Natural killer cell treated with Interleukin-12 subunit alpha and Interleukin-12 subunit beta and Interleukin-15 and Interleukin-18, amount 100 ng/mL, for 72 hours (primary cell): ENCODE results near the gene ACBD7. TPM values are rescaled to one million over a fixed set of nuclear protein-coding genes. Genes with fewer than 3 reads are reported as not detected.

Source experiments
- ATAC-seq, 2 donors: fragments of 150-1000 bp; cut with Tn5 transposase in 1 of 2; sonication (Bioruptor Pico), chemical (Tn5 transposase) in 1 of 2; 2 replicates each; pipeline ENCODE4 v1.10.0; 2021
- DNase-seq: peaks from one replicate; pipeline ENCODE4 v3.0.0; 2022; ENCODE audit warnings: low spot score
- H3K27ac Mint-ChIP-seq, 2 donors: 1 replicate in 1 of 2; 2 replicates in 1 of 2; pipeline ENCODE4 v1.8.0; 2022; ENCODE audit warnings: mixed read lengths in 2 of 2, mild to moderate bottlenecking in 1 of 2, moderate library complexity in 1 of 2
- H3K27me3 Mint-ChIP-seq, 2 donors: 1 replicate in 1 of 2; 2 replicates in 1 of 2; pipeline ENCODE4 v1.8.0; 2022; ENCODE audit warnings: mixed read lengths in 2 of 2
- H3K36me3 Mint-ChIP-seq: one replicate; pipeline ENCODE4 v1.8.0; 2022; ENCODE audit warnings: mixed read lengths
- H3K4me1 Mint-ChIP-seq, 2 donors: 1 replicate in 1 of 2; 2 replicates in 1 of 2; pipeline ENCODE4 v1.8.0; 2022; ENCODE audit warnings: low read depth in 2 of 2, mixed read lengths in 2 of 2, mild to moderate bottlenecking in 1 of 2
- H3K4me3 Mint-ChIP-seq: one replicate; pipeline ENCODE4 v1.8.0; 2022; ENCODE audit warnings: mixed read lengths
- H3K9me3 Mint-ChIP-seq: 2 replicates; pipeline ENCODE4 v1.8.0; 2022; ENCODE audit warnings: mixed read lengths
- total RNA-seq, 2 donors: library from RNA; stranded (reverse); gene quantifications; one replicate each; pipeline ENCODE4 v1.2.3, GENCODE V29; 2022

ACBD7 gene
- total RNA-seq, 2 donors from 2014 or later = 0.90 to 0.98 TPM

DNA sequence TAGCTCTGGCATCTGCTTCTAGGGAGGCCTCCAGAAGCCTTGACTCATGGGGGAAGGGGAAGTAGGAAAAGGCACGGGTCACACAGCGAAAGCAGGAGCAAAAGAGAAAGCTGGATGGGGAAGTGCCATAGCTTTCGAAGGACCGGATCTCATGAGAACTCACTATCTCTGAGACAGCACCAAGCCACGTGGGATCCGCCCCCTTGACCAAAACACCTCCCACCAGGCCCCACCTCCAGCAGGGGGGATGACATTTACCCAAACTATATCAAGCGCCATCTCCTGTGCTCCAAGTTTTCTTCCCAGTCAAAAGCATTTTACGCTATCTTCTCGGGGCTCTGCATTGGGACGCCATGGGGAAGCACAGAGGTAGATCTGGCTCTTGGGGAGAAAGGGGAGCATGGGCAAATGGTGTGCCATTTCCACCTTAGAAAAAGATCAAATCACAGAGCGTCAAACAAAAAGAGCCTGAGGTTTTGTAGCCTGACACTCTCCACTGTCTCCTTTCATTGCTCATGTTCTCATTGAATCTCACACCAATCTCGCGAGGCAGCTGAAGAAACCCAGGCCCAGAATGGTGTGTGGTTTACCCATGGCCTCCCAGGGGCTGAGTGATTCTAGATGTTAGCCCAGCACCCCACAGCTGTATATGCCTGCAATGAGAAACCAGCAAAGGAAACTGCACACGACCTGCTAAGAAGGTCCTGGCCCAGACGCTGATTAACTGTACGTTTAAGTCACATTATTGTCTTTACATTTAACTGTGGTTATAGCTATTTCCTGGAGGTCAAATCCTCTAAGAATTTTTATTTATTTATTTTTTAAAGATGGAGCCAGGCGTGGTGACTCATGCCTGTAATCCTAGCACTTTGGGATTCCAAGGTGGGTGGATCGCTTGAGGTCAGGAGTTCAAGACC is 52.9 kb downstream of the ACBD7 start:
- peaks cover 7 to 9% of the 10 kb centered on the region in 2 donors for H3K4me1 Mint-ChIP-seq
- H3K27ac Mint-ChIP-seq = peak overlapping the region in 1 of 2 donors; percentile 58
- DNase-seq (no peak), ATAC-seq (peak; percentile 24)
- no peaks in the 10 kb centered on the region for H3K9me3 Mint-ChIP-seq
- peaks cover 0 to 6% of the 10 kb centered on the region in 2 donors for H3K27me3 Mint-ChIP-seq
- no peaks in the 10 kb centered on the region for H3K36me3 Mint-ChIP-seq
- H3K4me3 Mint-ChIP-seq = no peak overlapping the region

DNA sequence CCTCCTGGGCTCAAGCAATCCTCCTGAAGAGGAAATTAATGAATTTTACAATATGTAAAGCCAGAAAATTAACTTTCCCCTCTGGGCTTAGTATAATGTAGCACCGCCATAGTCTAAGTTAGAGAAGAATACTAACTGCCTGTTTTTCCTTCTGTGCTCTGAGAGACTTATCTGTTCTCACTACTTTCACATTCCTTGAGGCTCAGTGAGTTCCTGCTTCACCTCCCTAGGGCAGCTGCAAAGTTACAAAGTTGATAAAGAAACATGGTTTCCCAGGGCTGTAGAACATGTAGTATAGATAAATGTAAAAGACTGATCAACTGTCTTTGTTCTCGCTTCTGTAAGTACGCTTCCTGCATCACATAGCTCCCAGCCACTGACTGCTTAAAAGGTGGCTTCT is 60.8 kb downstream of the ACBD7 start:
- DNase-seq (no peak), ATAC-seq (no peak)
- H3K4me1 Mint-ChIP-seq = no peaks in the 10 kb centered on the region
- H3K36me3 Mint-ChIP-seq = no peaks in the 10 kb centered on the region
- peaks cover 0 to 3% of the 10 kb centered on the region in 2 donors for H3K27me3 Mint-ChIP-seq
- no peak overlapping the region for H3K27ac Mint-ChIP-seq
- H3K9me3 Mint-ChIP-seq = no peaks in the 10 kb centered on the region
- no peak overlapping the region for H3K4me3 Mint-ChIP-seq

Other genes with a start within 250 kb of the ACBD7 start
- gene SUV39H2, start 209.9 kb downstream of the ACBD7 start, total RNA-seq = 10 to 100 TPM; 20.4 to 40.5 TPM
- gene DCLRE1C, start 134.7 kb downstream of the ACBD7 start, total RNA-seq = 10 to 100 TPM; 24.8 to 37.3 TPM
- not detected for gene MEIG1, start 129.4 kb downstream of the ACBD7 start, total RNA-seq
- gene OLAH, start 44.8 kb downstream of the ACBD7 start, total RNA-seq = 1 to 10 TPM in 1 of 2 donors, under 1 TPM in 1; 0.89 to 1.2 TPM
- gene RPP38, start 8.6 kb upstream of the ACBD7 start, total RNA-seq = 10 to 100 TPM; 13.4 to 21.4 TPM
- gene NMT2, start 79.9 kb upstream of the ACBD7 start, total RNA-seq = 1 to 10 TPM; 3.4 to 8.6 TPM